SIG-M5 treated with dmso at 0.1 percent for 504 hours (cell line): Measurements from ENCODE around the gene PAEP.

Experiments used
- DNase-seq: peaks from one replicate; lab custom pipeline; 2025; ENCODE audit not compliant: unreplicated experiment; lab: John Stamatoyannopoulos, UW

PAEP gene

DNA sequence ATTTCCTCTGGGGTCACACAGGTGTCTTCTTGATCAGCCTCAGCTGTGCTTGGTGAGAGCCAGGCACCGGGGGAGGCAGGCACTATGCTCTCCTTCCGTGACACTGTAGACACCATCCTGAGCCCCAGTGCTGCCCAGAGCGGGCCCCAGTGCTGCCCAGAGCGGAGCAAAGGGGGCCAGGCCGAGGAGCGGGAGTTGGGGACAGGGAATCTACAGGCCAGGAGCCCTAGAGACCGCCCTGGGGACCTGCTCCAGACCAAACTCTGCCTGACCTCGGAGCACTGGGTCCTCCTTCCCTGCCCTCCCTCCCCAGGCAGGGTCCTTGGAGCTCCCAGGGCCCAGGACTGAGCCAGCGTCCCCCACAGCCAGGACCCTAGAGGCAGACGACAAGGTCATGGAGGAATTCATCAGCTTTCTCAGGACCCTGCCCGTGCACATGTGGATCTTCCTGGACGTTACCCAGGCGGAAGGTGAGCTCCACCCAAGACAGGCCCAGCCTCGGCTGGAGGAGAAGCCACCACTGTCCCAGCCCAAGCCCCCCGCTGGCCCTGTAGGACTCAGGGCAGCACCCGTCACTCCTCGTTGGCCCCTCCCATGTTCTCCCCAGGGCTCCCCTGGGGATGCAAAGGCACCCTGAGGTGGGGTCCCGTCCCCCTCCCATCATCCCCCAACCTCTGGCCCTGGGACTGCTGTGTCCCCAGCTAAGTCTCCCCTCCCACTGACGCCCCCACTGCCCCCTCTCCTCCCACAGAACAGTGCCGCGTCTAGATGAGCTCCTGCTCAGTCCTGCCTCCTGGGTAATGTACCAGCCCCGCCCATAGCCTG is 30.2 kb downstream of the PAEP start:
- DNase-seq = no peak

DNA sequence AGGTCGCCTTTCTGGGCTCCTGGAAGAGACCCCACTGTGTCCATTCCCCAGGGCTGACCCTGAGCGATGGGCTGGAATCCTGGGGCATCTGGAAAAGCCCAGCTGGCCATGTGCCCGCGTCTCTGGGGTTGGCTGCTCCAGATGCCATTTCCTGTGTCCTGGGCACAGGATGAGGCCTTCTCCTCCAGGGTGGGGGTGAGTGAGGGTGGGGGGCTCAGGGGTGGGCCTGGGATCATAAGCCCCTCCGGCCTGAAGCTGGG is 30.7 kb downstream of the PAEP start:
- DNase-seq = no peak

DNA sequence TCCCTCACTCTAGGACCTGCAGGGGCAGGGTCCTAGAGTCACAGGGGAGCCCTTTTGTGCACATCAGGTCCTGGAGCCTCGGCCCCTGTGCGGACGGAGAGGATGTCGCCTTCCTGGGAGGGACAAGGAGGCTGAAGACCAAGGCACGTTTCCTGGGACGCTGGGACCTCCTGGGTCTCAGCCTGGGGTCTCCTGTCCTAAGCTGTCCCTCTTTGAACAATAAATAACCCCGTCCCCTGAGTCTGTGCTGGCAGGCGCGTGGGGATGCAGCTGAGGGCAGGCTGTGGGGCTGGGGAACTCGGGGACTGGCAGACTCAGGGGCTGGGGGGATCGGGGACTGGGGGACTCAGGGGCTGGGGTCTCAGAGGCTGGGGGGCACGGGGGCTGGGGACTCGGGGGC is 31.1 kb downstream of the PAEP start:
- DNase-seq = no peak

DNA sequence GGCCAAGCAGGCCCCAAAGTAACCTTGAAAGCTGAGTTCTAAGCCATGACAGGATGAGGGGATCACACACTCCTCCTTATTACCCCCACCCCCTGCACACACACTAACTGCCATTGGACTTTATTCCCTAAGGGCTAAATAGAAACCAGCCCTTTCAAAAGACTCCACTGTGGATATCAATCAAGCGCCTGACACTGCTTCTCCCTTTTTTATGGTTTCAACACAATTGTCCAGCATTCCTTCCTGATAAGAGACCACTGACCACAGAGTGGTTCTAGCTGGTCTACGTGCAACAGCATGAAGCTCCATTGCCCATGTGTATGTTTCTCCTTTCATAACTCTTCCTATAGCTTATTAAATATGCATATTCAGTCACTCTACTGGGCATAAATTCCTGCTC is 34.7 kb downstream of the PAEP start:
- DNase-seq = no peak

DNA sequence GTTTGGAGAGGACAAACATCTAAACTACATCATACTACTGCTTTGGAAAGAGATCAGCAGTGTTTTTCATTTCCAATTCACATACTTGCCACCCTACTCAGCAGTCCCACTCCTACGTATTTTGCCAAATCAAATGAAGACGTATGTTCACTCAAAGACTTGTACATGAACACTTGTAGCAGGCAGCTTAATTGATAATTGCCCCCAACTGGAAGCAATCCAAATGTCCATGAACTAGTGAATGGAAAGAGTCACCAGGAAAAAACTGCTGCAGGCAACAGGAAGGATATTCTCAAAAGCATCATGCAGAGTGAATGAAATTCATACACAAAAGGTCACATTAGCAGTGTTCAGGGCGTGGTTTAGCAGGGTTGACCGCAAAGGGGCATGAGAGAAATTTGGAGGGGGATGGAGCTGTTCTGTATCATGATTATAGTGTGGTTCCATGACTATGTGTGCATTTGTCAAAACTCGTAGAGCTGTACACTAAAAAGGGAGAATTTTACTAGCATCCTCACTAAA is 38.8 kb downstream of the PAEP start:
- DNase-seq = no peak

DNA sequence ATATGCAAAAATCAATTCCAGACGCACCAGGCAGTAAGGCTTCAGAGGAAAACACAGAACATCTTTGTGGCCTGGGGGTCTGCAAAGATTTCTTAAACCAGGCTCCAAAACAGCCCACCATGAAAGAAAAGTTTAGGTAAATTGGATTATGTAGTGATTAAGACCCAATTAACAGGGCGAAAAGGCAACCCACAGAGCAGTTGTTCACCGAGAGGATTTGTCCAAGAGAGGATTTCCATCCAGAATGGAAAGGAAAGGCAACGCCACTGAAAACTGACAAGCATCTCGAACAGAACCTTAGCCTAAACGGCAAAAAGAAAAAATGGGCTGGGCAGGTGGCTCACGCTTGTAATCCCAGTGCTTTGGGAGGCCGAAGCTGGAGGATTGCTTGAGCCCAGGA is 40.4 kb downstream of the PAEP start:
- DNase-seq = no peak

DNA sequence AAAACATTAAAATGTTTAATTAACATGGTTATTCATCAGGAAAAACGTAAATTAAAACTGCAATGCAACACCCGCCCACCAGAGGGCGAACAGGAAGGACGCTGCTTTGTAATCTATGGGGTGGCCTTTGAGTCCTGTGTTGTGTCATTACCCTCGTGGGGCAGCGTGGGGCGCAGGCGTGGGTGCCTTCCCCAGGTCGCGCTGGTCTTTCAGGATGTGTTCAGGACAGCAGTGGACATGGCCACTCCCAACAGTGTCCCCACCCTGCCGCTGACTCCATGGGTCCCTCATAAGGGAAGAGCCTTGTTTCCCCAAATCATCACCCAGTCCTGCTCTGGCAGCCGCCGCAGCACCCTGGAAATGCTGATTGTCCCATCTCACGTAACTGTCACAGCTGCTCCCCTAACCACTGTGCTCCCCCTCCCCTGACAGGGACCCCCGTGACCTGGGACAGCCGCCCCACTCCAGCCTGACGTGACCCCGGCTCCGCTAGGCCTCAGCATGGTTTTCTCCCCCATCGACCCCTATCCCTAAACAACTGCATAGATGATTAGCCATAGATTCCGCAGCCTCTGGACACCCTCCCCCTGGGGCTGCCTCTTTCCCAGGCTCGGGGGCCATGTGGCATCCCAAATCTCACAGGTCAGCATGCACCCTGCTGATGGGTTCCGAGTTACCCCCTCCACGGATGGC is 41.4 kb downstream of the PAEP start:
- peak; percentile 34 for DNase-seq

DNA sequence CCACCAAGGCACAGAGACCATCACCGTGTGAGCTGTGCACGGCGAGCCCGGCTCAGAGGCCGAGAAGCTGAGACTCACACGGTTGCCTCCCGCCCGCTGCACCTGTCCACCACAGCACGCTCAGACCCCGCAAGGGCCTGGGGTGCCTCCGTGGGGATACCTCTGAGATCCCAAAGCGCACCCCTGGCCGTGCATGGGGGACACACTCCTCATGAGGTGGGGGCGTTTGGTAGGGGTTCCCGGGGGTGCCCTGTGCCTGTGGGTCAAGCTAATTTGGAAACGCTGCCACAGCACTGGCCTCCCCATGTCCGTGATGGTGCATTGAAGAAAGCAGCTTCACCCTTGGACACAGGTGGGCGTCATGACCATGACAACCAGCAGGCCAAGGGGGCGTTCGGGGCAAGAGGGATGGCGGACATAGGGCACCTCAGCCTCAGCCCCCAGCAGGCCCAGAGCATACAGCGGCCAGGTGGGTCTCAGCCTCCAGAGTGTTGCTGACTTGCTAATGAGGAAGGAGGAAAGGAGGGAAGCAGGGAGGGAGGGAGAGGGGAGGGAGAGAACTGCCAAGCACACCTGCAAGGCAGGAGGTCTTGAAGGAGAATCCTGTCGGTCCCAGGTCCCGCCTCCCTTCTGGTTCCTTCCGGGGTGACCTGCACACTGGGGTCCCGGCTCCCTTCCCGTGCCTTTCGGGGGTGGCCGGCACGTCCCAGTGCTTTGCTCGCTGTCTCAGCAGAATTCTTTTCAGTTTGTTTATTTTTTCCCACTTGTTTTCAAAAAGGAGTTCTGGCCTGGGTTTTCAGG is 43.1 kb downstream of the PAEP start:
- no peak for DNase-seq

DNA sequence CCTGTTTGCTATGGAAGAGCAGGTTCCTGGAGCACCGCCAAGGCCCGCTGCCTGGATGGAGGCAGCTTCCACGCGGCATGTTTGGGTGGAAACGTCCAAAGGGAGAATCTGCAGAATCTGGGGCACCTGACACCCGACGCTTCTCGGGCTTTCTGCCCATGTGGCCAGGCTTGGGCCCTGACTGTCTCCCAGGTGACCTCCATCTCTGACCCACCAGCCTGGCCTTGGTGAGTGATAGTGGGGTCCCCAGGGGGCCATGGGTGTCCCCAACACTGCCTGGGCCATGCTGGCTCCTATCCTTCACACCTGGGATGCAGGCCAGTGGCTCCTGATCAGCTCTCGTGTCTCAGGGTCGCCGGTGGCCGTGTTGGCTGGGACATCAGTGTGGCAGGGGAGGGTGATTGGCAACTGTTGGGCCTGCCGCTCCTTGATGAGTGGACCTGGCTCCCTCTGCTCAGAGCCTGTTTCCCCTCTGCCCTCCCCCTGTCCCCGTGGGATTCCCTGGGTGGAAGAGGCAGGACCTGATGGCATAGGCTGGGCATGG is 43.8 kb downstream of the PAEP start:
- DNase-seq = no peak

DNA sequence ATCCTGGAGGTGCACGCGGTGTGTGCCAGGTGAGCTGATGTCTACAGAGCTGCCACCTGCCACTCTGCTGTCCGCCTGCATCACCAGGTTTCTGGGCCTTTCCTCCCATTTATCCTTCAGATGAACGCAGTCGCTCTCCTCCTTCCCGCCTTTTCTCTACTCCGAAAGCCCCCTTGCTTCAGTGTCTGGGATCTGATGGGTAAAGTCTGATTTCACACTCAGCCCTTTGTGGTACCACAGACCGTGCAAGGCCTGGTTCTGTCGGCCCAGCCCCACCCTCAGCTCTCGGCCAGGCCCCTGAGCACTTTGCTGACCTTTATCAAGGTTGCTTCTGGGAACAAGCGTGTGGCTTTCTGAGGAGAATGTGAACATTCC is 45.3 kb downstream of the PAEP start:
- no peak for DNase-seq

DNA sequence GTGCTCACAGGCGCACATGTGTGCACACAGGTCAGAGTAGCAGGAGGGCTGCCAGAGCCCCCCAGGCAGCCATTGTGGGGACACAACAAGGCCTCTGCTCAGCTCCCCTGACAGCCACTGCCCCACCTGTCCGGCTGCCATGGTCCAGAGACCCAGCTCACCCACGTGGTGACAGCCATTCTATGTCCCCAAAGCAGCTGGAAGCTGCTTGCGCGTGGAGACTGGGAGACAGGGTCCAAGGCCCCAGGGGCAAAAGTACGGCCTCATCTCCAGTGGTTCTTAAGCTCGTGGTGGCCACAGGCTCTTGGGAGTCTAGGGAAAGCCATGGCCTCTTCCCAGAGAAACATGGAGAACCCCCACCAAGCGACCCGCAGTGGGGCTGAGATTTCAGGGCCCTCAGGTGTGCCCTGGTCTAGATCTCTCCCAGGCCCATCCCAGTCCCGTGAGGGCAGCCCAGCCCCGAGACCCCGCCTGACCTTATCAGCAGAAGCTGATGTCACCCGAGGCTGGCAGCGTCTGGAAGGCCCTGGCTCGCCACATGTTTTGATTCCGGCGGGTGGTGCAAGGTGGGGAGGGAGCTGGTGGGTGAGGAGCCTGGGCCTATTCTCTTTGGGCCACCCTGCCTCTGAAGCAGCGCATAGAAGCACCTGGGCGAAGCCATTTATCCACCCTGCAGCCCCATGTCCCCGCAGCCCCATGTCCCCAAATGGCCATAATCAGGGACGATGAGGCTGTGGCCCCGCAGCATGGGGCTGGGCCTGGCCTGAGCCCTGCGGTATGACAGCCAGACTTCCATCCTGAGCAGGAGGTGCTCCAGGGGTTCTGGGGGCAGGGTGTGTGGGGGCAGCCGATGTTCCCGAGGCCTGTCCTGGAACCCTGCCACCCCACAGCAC is 46.1 kb downstream of the PAEP start:
- DNase-seq = no peak

DNA sequence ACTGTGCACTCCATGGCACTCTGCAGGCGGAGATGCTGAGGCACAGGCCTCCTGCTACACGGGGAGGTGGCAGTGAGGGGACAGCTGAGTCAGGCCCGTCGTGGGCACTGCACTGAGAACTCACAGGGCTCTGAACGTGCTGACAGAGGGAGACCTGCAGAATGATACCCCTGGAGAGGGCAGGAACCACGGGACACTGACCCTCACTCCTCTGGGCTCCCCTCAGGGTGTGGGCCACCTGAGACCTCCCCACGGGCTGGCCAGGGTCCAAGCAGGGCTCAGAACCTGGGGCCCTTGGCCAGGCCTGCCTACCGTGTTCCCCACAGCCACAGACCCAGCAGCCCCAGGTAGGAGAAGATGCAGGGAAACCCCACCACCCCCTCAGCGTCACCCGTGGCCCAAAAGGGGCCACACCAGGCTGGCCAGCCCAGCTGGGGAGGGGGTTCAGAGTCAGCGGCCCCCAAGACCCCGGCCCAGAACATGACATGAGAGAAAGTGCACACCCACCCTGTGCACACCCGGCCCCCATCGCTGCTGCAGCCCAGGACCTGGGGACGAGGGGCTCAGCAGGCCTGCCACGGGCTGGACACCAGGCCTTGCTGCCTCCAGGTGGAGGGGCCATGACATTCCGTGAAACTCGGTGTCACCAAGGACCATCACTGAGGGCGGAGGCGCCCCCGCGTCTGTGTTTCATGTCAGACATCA is 46.9 kb downstream of the PAEP start:
- no peak for DNase-seq

DNA sequence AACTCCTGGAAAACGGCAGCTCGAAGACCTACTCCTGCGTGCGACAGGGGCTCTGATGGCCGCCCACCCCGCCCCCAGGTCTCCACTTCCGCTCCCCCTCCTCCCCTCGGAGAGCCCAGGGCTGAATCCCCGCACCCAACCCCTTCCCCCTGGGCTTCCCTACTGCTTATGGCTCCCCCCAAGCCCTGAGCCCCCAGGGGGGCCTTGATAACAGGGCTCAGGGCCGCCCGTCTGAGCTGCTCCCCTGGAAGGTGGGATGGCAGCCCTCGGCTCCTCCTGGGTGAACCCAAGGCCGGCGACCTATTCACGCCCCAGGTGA is 47.4 kb downstream of the PAEP start:
- no peak for DNase-seq

DNA sequence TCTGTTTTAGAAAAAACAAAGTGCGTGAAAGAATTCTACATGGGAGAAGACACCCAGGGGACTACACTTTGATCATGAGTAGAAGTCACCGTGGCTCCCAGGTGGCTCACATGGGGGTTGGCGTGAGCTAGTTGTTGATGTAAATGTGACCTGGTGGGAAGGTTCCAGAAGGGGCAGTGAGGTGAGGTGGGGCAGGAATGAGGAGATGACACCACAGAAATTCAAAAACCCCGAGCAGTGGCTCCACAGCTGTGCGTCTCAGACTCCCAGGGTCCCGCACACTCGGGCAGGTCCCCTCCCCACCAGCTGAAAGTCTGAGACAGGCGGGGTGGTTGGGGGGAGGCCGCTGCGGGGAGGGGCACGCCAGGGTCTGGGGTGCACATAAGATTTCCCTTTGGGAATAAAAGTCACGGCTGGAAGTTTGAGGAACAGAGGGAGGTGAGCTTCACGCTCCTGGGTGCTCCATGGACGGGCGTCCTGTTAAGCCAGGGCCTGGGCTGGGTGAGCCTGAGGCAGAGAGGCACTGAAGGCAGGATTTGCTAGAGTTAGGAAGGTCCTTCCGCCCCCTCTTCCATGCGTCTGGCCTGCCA is 47.9 kb downstream of the PAEP start:
- DNase-seq = no peak

DNA sequence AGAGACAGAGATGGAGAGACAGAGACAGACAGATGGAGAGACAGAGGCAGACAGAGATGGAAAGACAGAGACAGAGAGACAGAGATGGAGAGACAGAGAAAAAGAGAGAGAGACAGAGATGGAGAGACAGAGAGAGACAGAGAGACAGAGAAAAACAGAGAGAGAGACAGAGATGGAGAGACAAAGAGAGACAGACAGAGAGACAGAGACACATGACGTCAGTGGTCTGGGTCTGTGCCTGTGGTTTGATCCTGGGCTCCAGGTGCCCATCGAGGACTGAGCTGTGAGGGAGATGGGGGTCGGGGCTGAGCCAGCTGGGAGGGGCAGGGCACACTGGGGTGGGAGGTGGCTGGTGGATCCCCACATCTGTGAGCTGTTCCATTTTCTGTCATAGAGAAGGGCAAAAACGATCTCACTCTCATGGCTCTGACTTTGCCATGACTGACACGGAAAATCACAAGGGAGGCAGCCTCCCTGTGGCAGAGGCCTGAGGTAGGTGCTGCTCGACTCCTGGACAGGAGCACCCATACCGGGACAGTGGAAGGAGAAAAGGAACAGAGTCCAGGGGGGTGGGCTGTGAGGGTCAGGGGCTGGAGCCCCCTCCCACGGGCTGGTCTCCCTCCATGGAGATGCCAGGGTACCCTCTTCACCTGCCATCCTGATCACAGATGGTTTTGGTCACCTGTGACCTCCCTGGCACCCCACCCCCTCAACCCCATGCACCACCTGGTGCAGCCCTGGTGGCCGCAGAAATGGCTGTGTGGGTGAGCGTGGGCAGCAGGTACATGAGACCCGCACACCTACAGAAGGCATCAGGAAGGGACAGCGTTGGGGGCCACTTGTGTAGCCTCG is 49.0 kb downstream of the PAEP start:
- no peak for DNase-seq

DNA sequence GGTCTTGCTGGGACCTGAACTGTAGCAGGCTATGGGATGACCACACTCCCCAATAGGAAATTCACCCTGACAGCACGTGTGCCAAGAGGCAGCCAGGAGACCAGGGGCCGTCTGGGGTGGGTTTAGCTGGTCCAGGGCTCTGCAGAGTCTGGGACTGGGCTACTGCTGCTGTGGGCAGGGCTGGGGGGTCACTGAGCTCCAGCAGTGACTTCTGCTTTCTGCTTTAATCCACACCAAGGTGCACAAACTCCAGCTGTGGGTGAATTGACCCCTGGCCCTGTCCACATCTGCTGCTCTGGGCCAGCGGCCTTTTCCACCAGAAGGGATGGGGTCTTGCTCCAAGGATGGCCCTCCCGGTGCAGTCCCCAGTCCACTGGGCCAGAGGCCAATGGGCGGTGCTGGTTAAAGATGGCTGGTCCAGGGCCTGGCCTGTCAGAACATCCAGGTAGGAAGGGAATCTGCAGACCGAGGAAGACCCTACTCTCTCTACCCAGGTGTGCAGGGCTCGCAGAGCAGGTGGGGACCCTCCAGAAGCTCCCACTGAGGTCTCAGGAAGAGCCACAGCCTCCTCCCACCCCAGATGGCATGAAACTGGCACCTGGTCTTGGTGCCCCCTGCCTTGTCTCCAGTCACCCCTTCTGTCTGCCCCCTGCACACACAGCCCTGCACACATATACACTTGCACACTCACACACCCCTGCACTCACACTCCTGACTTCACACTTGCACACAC is 49.8 kb downstream of the PAEP start:
- DNase-seq = no peak

DNA sequence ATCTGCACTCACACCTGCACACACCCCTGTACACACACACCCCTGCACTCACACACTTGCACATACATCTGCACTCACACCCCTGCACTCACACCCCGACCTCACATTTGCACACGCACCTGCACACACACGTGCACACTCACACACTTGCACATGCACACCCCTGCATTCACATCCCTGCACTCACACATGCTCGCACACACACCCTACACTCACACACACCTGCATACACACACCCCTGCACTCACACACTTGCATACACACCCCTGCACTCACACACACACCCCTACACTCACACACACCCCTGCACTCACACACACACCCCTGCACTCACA is 50.3 kb downstream of the PAEP start:
- DNase-seq = no peak

DNA sequence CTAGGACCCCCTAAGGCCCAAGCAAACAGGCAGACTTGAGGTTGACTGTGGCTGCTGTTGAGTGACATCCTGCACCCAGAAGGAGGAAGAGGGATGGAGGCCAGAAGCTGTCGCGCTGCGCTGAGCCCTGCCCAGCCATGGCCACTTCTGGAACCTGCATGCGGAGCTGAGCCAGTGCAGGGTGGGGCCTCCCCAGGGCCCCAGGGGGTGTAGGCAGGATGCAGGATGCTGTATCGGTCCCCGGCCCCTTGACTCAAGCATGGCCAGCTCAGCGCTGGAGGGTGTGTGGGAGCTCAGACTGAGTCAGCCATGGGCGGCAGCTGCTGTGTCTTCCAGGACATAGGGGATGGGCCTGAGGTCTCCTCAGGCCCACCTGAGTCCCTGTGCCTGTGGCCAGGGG is 50.9 kb downstream of the PAEP start:
- no peak for DNase-seq
